Liver (tissue), 9 donors: Measurements from ENCODE around the gene TP63. TPM values are rescaled to one million over a fixed set of nuclear protein-coding genes. Genes with fewer than 3 reads are reported as not detected.

Source experiments
- DNase-seq: peaks from one replicate; pipeline ENCODE4 v3.0.0-alpha.2; 2017; ENCODE audit warnings: low spot score
- H3K27ac ChIP-seq, 2 donors: one replicate each; pipeline ENCODE4 v1.7.0; 2013; ENCODE audit warnings: inconsistent platforms in 2 of 2, low read length in 2 of 2, control low read depth in 1 of 2, low read depth in 1 of 2, mild to moderate bottlenecking in 1 of 2
- H3K27me3 ChIP-seq, 4 donors: one replicate each; pipeline versions ENCODE4 v1.6.1 to v1.7.0; 2013; ENCODE audit warnings: low read length in 3 of 4, inconsistent platforms in 1 of 4, mild to moderate bottlenecking in 1 of 4, moderate library complexity in 1 of 4; ENCODE audit not compliant: control insufficient read depth in 4 of 4, insufficient read depth in 4 of 4
- H3K36me3 ChIP-seq, 4 donors: one replicate each; pipeline versions ENCODE4 v1.6.1 to v1.7.0; 2013; ENCODE audit warnings: low read length in 3 of 4, mild to moderate bottlenecking in 3 of 4, low read depth in 1 of 4, moderate library complexity in 1 of 4; ENCODE audit not compliant: control insufficient read depth in 4 of 4, insufficient read depth in 3 of 4
- H3K4me1 ChIP-seq, 4 donors: one replicate each; pipeline versions ENCODE4 v1.6.1 to v1.7.0; 2013; ENCODE audit warnings: low read length in 3 of 4, mild to moderate bottlenecking in 3 of 4, moderate library complexity in 1 of 4; ENCODE audit not compliant: control insufficient read depth in 4 of 4, insufficient read depth in 4 of 4
- H3K4me3 ChIP-seq, 3 donors: one replicate each; pipeline versions ENCODE4 v1.6.1 to v1.7.0; 2013; ENCODE audit warnings: low read length in 3 of 3, control low read depth in 1 of 3, low read depth in 1 of 3, mild to moderate bottlenecking in 1 of 3
- H3K9ac ChIP-seq, 2 donors: one replicate each; pipeline ENCODE4 v1.7.0; 2013; ENCODE audit warnings: low read length in 2 of 2, mild to moderate bottlenecking in 2 of 2, moderate library complexity in 2 of 2, control low read depth in 1 of 2, low read depth in 1 of 2
- H3K9me3 ChIP-seq, 4 donors: one replicate each; pipeline versions ENCODE4 v1.6.1 to v1.7.0; 2013; ENCODE audit warnings: low read length in 3 of 4; ENCODE audit not compliant: control insufficient read depth in 4 of 4
- ATF3 ChIP-seq: IDR thresholded peaks from 2 replicates; pipeline ENCODE4 v1.6.1; 2016; ENCODE audit warnings: antibody characterized with exemption
- CTCF ChIP-seq: fragments of 150-350 bp; IDR thresholded peaks from 2 replicates; pipeline ENCODE4 v1.5.1; 2017; ENCODE audit warnings: improper control_type of control experiment, low read depth, low read length; ENCODE audit not compliant: missing input control
- EGR1 ChIP-seq, 2 donors: IDR thresholded peaks; 2 replicates each; pipeline ENCODE4 v1.6.1; 2016 to 2018; ENCODE audit warnings: antibody characterized with exemption in 2 of 2, low read depth in 2 of 2
- FOXA1 ChIP-seq: IDR thresholded peaks from 2 replicates; pipeline ENCODE4 v1.6.1; 2016; ENCODE audit warnings: antibody characterized with exemption
- FOXA2 ChIP-seq: IDR thresholded peaks from 2 replicates; pipeline ENCODE4 v1.6.1; 2016; ENCODE audit warnings: antibody characterized with exemption
- GABPA ChIP-seq, 2 donors: IDR thresholded peaks in 1 of 2; conservative IDR thresholded peaks in 1 of 2; 2 replicates each; pipeline ENCODE4 v1.6.1; 2016; ENCODE audit warnings: antibody characterized with exemption in 2 of 2, mild to moderate bottlenecking in 1 of 2, moderate library complexity in 1 of 2
- HNF4A ChIP-seq, 2 donors: conservative IDR thresholded peaks; 2 replicates each; pipeline ENCODE4 v1.6.1; 2016; ENCODE audit warnings: antibody characterized with exemption in 2 of 2, mild to moderate bottlenecking in 2 of 2
- HNF4G ChIP-seq: IDR thresholded peaks from 2 replicates; pipeline ENCODE4 v1.6.1; 2016; ENCODE audit warnings: antibody characterized with exemption
- JUND ChIP-seq, 2 donors: IDR thresholded peaks; 2 replicates each; pipeline ENCODE4 v1.6.1; 2016; ENCODE audit warnings: antibody characterized with exemption in 2 of 2
- MAX ChIP-seq: IDR thresholded peaks from 2 replicates; pipeline ENCODE4 v1.6.1; 2016; ENCODE audit warnings: antibody characterized with exemption
- NR2F2 ChIP-seq: IDR thresholded peaks from 2 replicates; pipeline ENCODE4 v1.6.1; 2016; ENCODE audit warnings: antibody characterized with exemption
- RAD21 ChIP-seq, 2 donors: IDR thresholded peaks; 2 replicates each; pipeline ENCODE4 v1.6.1; 2016; ENCODE audit warnings: antibody characterized with exemption in 2 of 2, mild to moderate bottlenecking in 2 of 2
- REST ChIP-seq: IDR thresholded peaks from 2 replicates; pipeline ENCODE4 v1.6.1; 2016; ENCODE audit warnings: antibody characterized with exemption, mild to moderate bottlenecking
- RXRA ChIP-seq, 2 donors: IDR thresholded peaks; 2 replicates each; pipeline ENCODE4 v1.6.1; 2017 to 2018; ENCODE audit warnings: antibody characterized with exemption in 2 of 2, mild to moderate bottlenecking in 1 of 2
- SP1 ChIP-seq: IDR thresholded peaks from 2 replicates; pipeline ENCODE4 v1.6.1; 2018; ENCODE audit warnings: antibody characterized with exemption, mild to moderate bottlenecking
- TAF1 ChIP-seq: conservative IDR thresholded peaks from 2 replicates; pipeline ENCODE4 v1.6.1; 2016; ENCODE audit warnings: antibody characterized with exemption, mild to moderate bottlenecking
- YY1 ChIP-seq: IDR thresholded peaks from 2 replicates; pipeline ENCODE4 v1.6.1; 2016; ENCODE audit warnings: antibody characterized with exemption, mild to moderate bottlenecking
- ZBTB33 ChIP-seq: IDR thresholded peaks from 2 replicates; pipeline ENCODE4 v1.6.1; 2016; ENCODE audit warnings: antibody characterized with exemption
- WGBS: extraction: QIAGEN DNeasy Blood & Tissue Kit; methylation state at CpG from one replicate; pipeline ENCODE4 v1.1.7; 2013; 5-methylcytosine and 5-hydroxymethylcytosine counted together
- polyA plus RNA-seq, 2 donors: library from polyadenylated mRNA; stranded (reverse) in 1 of 2; unstranded in 1 of 2; fragments of 200-250 nt in 1 of 2; fragments of >200 nt in 1 of 2; fragmentation: Nextera tagmentation in 1 of 2; extraction: Ambion mirVana in 1 of 2; gene quantifications; one replicate each; pipeline versions ENCODE4 v1.2.1 to v1.2.3, GENCODE V29; 2013 to 2015
- total RNA-seq, 2 donors: library from RNA; depleted of rRNA; stranded (reverse); fragments of >200 nt; gene quantifications; one replicate each; pipeline ENCODE4 v1.2.3, GENCODE V29; 2014
- donor health status: healthy.
- donor health status: healthy.
- donor health status: healthy.
- donor health status: healthy.
- donor health status: healthy.

Gene TP63
- total and polyA plus RNA-seq, 4 donors: under 0.01 to 0.08 (median 0.05) TPM; not detected in 1

GRCh38 chr3:189927975-189928895 lies 297.0 kb downstream of the TP63 start:
- H3K4me3 ChIP-seq: no peak overlapping the region
- WGBS: 72% methylated on average over 6 of the region's 6 CpGs

More at GRCh38 chr3:189927975-189928895, 297.0 kb downstream of the TP63 start:
- H3K9me3 ChIP-seq: no peaks in the 10 kb centered on the region
- no peaks in the 10 kb centered on the region for H3K4me1 ChIP-seq
- H3K36me3 ChIP-seq: no peaks in the 10 kb centered on the region
- no peak for DNase-seq
- H3K27me3 ChIP-seq: no peaks in the 10 kb centered on the region
- no peak overlapping the region for H3K27ac ChIP-seq
- H3K9ac ChIP-seq: no peak overlapping the region
- TF ChIP-seq HNF4A (conservative IDR thresholded peaks at IDR 0.05) (no peak), NR2F2 (no peak), CTCF (no peak), RXRA (IDR thresholded peaks at IDR 0.05) (no peak), YY1 (no peak), ZBTB33 (no peak), EGR1 (IDR thresholded peaks at IDR 0.05; ENCODE audit: low read depth in 2 of 2) (no peak), TAF1 (no peak), MAX (no peak), FOXA2 (no peak), ATF3 (no peak), FOXA1 (no peak), RAD21 (IDR thresholded peaks at IDR 0.05) (no peak), JUND (IDR thresholded peaks at IDR 0.05) (no peak), REST (no peak), SP1 (no peak), HNF4G (no peak), GABPA (IDR thresholded peaks at IDR 0.05 in 1 of 2, conservative IDR thresholded peaks at IDR 0.05 in 1 of 2) (no peak)
